ENCODE results near the gene GPR45.
"Not testable (repeated sequence)": the region's sequence is repeated elsewhere in the genome, so short reads cannot be mapped to it uniquely, and the experiment has no call there.

Gene GPR45

GRCh38 chr2:105241443-105241842 lies at the start of gene GPR45:
GPR45 (plus strand) TSS chr2:105241743; CDS start chr2:105241859, 116 bp downstream.
- DNase-seq (ENCODE audit: extremely low read depth in 1 of 2, low read depth in 1 of 2), result no peak

GRCh38 chr2:105194022-105194675 lies 47.4 kb upstream of the GPR45 start:
- no peak for DNase-seq (ENCODE audit: extremely low read depth in 1 of 2, low read depth in 1 of 2)

- DNase-seq (ENCODE audit: extremely low read depth in 1 of 2, low read depth in 1 of 2), result no peak
Measured at GRCh38 chr2:105196651-105197050, 44.9 kb upstream of the GPR45 start.

- DNase-seq (ENCODE audit: extremely low read depth in 1 of 2, low read depth in 1 of 2), result no peak
Measured at GRCh38 chr2:105215586-105216192, 25.9 kb upstream of the GPR45 start.

- no peak for DNase-seq (ENCODE audit: extremely low read depth in 1 of 2, low read depth in 1 of 2)
Measured at GRCh38 chr2:105220604-105221003, 20.9 kb upstream of the GPR45 start.

GRCh38 chr2:105224444-105224843 lies 17.1 kb upstream of the GPR45 start:
- DNase-seq (ENCODE audit: extremely low read depth in 1 of 2, low read depth in 1 of 2), result no peak

GRCh38 chr2:105231232-105231619 lies 10.3 kb upstream of the GPR45 start:
- no peak for DNase-seq (ENCODE audit: extremely low read depth in 1 of 2, low read depth in 1 of 2)

- peak; percentile 21 to 47 for DNase-seq (ENCODE audit: extremely low read depth in 1 of 2, low read depth in 1 of 2)
Measured at GRCh38 chr2:105235388-105236059, 6.0 kb upstream of the GPR45 start.

- DNase-seq (ENCODE audit: extremely low read depth in 1 of 2, low read depth in 1 of 2), result no peak
Measured at GRCh38 chr2:105236060-105236424, 5.5 kb upstream of the GPR45 start.

GRCh38 chr2:105237045-105237765 lies 4.3 kb upstream of the GPR45 start:
- DNase-seq (ENCODE audit: extremely low read depth in 1 of 2, low read depth in 1 of 2), result no peak

- no peak for DNase-seq (ENCODE audit: extremely low read depth in 1 of 2, low read depth in 1 of 2)
Measured at GRCh38 chr2:105238664-105239240, 2.8 kb upstream of the GPR45 start.

GRCh38 chr2:105239924-105240323 lies 1.6 kb upstream of the GPR45 start:
- DNase-seq (ENCODE audit: extremely low read depth in 1 of 2, low read depth in 1 of 2), result no peak

GRCh38 chr2:105242286-105242993 lies 897 bp downstream of the GPR45 start:
- no peak for DNase-seq (ENCODE audit: extremely low read depth in 1 of 2, low read depth in 1 of 2)

- no peak for DNase-seq (ENCODE audit: extremely low read depth in 1 of 2, low read depth in 1 of 2)
Measured at GRCh38 chr2:105243961-105244360, 2.4 kb downstream of the GPR45 start.

- DNase-seq (ENCODE audit: extremely low read depth in 1 of 2, low read depth in 1 of 2), result no peak
Measured at GRCh38 chr2:105244451-105244850, 2.9 kb downstream of the GPR45 start.

- no peak for DNase-seq (ENCODE audit: extremely low read depth in 1 of 2, low read depth in 1 of 2)
Measured at GRCh38 chr2:105248316-105249070, 7.0 kb downstream of the GPR45 start.

- DNase-seq (ENCODE audit: extremely low read depth in 1 of 2, low read depth in 1 of 2), result no peak
Measured at GRCh38 chr2:105249181-105249580, 7.6 kb downstream of the GPR45 start.

GRCh38 chr2:105249891-105250290 lies 8.3 kb downstream of the GPR45 start:
- no peak for DNase-seq (ENCODE audit: extremely low read depth in 1 of 2, low read depth in 1 of 2)

GRCh38 chr2:105251016-105251648 lies 9.6 kb downstream of the GPR45 start:
- DNase-seq (ENCODE audit: extremely low read depth in 1 of 2, low read depth in 1 of 2), result not testable (repeated sequence)

All from stimulated activated CD8-positive, alpha-beta memory T cell treated with anti-CD3 and anti-CD28 coated beads, Interleukin-7, amount 100 ng/mL, for 48 hours (primary cell).